Fibroblast of skin of scalp (primary cell): ENCODE results near the gene TBX10. TPM values are rescaled to one million over a fixed set of nuclear protein-coding genes. Genes with fewer than 3 reads are reported as not detected.
"Not testable (repeated sequence)": the region's sequence is repeated elsewhere in the genome, so short reads cannot be mapped to it uniquely, and the experiment has no call there.

Experiments
- DNase-seq: peaks from one replicate; pipeline ENCODE4 v3.0.0-alpha.2; 2013
- polyA plus RNA-seq, 2 experiments: library from polyadenylated mRNA; unstranded; fragments of 120-200 nt; gene quantifications; one replicate each; pipeline ENCODE4 v1.2.1, GENCODE V29; 2013; ENCODE audit not compliant: insufficient read length in 2 of 2

The TBX10 gene
- polyA plus RNA-seq (2013, experiment 1 of 2; ENCODE audit: insufficient read length), result not detected
- polyA plus RNA-seq (2013, experiment 2 of 2; ENCODE audit: insufficient read length), result not detected

DNA sequence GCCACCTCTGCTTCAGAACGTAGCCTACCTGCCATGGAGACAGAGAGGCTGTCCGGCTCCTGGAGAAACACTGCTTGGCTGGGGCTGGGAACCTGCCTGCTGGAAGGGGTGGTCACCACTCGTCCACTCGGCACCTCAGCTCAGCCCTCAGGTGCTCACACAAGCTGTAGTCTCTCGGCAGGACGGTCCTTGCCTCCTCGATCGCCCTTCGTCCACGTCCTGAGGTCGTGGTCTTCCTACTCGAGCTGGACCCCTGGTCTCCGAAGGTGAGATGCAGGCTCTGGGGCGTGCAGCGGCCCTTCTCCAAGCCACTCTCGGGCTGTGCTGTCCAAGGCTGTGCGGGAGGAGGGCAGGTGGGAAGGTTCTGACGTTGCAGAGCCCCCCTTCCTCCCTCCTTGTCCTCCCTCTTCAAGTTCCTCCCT lies at the start of gene TBX10:
Gene TBX10 (minus strand): TSS at position 326 of the 422 bp plus-strand sequence. CDS start 291 bp downstream, at position 35.
- DNase-seq, result no peak

DNA sequence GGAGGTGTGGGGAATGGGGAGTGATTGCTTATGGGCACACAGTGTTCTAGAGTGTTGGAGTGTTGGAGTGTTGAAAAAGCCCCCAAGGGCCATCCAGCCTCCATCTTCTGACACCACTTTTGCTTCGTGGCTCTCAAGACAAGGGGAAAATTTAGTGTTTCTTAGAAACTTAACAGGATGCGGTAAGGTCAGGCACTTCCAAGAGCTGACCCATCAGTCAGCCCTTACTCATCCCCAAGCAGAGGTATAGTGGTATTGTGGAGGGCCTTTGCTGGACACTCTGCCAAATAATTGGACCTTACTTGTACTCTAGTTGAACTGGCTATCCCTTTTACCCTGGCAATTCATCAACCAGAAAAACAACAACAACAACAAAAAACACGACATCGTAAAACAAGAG lies 49.6 kb upstream of the TBX10 start:
- DNase-seq, result no peak

DNA sequence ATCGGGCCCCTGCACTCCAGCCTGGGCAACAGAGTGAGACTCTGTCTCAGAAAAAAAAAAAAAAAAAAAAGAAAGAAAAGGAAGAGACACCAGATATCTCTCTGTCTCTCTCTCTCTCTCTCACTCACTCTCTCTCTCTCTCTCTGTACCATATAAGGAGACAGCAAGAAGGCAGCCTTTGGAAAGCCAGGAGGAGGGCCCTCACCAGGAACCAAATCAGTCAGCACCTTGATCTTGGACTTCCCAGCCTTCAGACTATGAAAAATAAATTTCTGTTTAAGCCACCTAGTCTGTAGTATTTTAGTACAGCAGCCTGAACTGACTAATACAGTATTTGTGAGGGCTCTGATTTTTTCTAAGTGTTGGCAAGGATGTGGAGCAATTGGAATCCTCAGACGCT lies 48.4 kb upstream of the TBX10 start:
- no peak for DNase-seq

DNA sequence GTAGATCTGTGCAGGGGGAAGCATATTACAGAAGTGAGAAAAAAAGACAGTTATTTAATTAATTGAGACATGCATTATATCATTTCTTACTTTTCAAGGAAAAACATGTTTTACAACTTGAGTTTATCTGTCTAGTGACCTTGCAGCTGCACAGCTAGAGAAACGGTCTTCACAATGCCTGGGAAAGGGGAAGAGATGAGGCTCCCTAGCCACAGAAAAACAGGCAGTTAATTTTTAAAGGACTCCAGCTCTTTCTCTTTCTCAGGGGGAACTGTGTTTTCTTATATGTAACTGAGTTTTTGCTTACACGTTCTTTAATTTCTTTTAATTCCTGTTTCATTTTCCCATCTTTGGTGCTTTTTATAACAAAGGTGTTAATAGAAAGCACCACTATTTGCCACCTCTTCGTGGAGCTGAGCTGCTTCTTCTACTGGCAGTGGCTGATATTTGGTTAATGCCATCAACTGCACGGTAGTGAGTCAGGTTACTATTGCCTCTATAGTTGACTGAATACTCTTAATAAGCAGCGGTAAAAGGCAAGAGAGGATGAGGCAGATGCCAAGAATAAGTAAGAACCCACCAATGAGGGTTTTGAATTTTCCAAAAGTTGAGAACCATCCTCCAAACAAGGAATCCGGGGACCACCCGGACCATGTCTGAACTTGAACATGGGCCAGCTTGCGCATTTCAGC lies 46.2 kb upstream of the TBX10 start:
- not testable (repeated sequence) for DNase-seq

DNA sequence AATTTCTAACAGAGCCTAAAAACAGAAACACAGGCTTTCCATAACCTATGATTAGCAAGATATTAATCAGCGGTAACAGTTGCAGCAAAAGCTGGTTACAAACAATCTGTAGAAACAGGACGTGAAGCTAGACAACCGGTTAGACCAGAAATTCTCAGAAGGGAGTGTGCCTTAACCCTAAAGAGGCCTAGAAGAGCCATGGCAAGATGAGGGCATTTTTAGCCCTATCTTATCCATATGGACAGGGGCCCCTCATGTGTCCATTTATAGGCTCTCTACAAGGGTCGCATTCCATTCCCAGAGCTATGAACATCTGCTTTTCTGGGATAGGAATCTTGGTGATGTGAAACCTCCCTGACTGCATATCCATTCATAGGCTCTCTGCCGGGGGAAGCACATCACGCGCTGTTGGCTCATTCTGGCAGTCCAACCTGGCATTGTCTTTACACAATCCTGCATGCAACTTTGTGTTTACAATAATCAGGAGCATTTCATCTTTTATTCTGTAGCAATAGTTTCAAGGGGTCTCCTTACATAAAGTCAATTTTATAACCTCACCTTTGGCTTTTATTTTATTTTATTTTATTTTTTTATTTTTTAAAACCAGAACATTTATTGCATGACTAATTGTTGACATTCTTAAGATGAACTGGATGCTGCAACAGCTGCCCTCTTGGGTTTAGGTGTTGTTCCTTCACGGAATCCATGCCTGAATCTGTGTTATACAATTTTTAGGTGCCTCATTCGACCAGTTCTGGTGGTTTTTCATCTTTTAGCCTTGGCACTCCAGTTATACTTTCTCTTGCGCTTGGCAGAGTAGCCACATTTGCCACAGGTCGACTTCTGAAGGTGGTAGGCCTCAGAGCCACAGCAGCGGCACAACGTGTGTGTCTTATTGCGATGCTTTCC lies 42.8 kb upstream of the TBX10 start:
- DNase-seq, result not testable (repeated sequence)

DNA sequence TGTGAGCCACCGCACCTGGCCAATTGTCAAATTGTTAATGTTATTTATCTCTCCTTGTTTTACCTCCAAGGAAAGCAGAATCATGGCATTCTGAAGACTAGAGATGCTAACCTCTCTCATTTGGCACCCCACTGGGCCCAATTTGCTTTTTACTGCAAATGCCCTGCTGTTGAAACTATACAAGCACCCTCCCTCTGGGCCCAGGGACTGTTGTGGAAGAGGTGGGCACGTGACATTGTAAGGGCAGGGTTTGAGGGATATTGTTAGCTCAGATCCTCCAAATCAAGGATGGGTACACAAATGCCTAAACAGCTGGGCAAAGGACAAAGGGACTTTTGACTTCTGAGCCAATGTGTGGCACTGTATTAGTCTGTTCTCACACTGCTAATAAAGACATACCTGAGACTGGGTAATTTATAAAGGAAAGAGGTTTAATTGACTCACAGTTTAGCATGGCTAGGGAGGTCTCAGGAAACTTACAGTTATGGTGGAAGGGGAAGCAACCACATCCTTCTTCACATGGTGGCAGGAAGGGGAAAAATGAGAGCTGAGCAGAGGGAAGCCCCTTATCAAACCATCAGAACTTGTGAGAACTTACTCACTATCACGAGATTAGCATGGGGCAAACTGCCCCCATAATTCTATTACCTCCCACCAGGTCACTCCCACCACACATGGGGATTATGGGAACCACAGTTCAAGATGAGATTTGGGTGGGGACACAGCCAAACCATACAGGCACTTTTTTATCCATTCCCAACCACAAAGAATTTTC lies 41.3 kb upstream of the TBX10 start:
- no peak for DNase-seq

DNA sequence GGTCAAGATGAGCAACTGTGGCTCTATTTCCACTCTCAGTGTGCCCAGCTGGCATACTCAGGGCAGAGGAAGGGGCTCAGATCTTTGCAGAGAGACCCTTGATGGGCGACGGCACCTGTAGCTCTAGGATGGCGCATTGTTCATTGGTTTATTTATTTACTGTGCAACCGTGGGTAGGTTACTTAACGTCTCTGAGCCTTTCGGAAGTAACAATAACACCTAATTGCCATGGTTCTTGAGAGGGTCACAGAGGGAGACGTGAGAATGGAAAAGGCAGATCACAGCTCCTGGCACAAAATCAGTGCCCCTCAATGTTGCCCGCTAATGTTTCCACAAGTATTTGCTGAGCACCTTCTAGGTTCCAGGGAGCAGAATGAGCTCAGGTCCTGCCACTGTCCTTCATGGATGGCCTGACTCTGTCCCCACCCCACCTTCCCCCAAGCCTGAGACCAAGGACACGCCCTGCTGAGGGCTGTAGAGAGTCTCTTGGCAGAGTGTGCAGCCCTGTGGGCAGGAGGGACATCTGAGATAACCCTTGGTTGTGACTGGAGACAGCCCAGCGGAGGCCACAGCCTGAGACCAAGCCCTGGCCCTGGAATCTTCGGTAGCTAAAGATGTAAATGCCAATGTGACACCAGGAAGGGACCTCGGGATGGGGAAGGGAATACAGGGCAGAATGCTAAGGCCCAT lies 35.6 kb upstream of the TBX10 start:
- DNase-seq, result no peak

DNA sequence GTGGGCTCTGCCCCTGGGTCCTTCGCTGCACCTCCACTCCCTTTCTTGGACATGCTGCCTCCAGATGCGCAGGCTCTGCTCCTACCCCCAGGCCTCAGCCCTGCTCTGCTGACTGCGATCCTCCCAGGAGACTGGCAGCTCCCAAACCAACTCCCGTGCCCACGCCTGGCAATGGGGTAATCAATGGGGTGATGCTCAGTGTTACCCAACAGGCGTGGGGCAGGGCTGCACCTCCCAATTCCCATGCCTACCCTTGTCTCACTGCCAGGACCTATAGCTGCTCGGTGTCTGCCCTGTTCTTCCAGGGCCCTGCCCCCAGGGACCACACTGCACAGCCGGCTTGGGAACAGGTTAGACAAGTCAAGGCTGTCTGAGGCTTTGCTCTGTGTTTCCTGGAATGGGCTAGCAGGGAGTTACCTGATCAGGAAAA lies 34.9 kb upstream of the TBX10 start, which contains the start of gene ALDH3B2:
Gene ALDH3B2 (minus strand): TSS at position 182 of the 430 bp plus-strand sequence. CDS start 7,688 bp downstream, outside the sequence.
- DNase-seq, result no peak

DNA sequence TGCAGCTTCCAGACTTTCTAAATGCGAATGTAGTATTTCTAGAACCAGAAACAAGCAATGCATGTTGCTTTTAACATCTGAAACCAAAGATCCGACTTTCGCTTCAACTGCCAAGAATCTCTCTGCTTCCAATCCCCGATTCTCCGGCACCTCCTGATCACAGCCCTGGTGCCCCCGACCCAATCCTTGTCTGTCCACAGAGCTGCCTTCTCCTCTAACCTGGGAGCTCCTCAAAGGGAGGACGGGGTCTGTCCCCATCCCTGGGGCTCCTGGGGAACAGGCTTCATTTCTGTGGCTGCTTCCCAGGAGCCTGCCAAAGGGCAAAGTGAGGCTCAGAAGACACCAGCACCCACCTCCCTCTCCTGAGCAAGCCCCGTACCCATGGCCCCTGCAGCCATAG lies 34.3 kb upstream of the TBX10 start:
- DNase-seq, result no peak

DNA sequence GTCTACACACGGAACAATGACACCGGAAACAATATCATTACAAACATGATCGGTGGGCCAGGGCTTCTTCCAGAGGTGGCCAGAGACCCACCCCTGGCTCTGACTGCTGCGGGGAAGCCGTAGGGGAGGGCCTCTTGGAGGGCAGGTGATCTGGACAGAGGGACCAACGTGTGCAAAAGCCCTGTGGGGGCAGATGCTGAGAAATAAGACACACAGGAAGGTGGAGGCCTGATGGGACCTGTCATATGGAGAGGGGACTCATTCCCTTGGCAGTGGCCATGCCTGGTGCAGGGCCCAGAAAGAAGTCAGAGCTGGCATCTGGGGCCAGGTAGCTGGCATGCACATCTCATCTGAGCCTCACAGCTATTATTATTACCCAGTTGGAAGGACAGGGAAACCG lies 33.8 kb upstream of the TBX10 start:
- DNase-seq, result no peak

DNA sequence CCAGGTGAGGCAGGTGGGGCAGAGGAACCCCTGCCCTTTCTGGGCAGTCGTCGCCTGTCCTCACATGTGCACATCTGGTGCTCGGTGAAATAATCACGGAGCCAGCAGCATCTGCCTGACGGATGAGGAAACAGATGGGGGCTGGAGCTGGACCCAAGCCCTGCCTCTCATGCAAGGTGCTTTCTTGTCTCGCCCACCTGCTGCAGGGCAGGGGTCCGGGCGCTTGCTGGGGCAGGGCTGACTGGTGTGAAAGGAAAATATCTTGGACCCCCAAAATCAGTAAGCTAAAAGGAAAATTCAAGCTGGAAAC lies 31.6 kb upstream of the TBX10 start:
- no peak for DNase-seq

DNA sequence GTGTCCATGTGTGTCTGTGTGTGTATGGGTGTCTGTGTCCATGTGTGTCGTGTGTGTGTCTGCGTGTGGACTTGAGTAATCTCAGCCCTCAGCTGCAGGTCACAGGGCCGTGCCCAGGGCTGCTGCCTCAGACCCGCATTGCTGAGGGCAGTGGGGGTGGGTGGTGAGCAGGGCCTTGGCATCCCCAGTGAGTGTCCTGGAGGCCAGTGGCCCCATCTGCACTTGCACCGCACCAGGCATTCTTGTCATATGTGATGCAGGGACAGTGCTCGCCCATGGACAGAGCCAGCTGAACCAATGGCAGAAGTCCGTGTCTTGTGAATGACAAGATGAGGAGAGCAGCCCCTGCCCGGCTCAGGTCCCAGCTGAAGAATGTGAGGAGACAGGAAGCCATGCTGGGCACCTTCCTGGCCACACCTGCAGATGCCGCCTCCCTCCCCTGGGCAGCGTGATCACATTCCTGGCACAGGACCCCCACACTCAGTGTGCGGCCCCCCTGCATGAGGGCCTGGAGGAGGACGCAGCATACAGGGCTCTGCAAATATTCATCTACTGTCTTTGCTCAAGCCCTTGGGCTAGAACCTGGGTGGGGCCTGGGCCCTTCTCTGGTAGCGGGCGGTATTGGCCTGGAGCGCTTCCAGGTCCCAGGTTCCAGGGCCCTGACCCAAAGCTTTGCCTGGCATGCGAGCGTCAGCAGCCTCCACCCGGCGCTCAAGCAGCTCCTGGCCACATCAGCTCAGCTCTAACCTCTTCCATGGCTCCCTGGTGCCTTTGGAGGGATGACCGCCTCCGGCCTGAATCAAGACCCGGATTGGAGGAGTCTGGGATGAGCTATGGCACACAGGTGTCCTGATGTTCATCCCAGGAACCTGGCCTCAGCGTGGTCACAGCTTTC lies 31.0 kb upstream of the TBX10 start:
- DNase-seq, result no peak

DNA sequence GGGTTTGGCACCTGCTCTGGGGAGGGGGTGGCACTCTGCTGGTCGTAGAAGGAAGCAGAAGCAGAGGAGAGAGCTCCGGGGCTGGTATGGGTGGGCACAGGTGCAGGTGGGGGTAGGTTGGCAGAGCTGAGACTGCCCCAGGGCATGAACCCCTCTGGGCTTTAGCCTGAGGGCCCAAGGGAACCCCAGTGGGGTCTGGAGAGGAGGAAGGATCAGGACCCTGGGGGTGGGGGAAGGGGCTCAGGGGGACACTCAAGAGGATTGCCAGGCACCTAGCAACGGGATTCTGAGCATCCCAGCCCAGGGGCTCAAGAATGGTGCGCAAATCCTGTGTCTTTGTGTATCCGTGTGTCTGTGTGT lies 28.6 kb upstream of the TBX10 start:
- DNase-seq, result no peak

DNA sequence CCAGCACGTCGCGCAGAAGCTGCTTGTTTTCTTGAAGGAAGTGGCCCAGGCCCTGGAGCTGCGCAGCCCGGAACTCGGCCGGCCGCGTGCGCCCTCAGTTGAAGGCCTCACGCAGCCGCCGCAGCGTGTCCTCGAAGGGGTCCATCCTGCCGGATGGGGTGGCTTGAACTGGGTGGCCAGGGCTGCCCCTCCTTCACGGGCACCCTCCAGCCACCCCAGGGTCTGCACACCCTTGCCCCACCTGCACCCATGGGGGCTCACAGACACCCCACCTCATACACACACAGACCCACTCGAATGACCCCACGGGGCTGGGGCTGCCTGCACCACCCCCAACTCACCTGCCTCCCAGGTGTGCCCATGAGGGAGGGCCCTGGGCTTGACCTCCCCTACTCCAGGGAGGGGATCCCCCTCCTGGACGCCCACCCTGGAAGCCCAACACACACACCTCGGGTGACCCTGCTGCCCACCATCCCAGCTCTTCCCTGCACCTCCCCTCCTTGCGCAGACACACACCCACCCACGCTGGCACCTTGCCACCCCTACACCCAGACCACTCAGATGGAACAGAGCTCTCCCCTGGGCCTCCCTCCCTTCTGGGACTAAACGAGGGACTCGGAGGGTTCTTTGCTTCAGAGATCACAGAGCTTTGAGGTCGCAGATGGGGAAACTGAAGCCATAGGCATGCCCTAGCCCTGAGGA lies 28.1 kb upstream of the TBX10 start:
- DNase-seq, result no peak

DNA sequence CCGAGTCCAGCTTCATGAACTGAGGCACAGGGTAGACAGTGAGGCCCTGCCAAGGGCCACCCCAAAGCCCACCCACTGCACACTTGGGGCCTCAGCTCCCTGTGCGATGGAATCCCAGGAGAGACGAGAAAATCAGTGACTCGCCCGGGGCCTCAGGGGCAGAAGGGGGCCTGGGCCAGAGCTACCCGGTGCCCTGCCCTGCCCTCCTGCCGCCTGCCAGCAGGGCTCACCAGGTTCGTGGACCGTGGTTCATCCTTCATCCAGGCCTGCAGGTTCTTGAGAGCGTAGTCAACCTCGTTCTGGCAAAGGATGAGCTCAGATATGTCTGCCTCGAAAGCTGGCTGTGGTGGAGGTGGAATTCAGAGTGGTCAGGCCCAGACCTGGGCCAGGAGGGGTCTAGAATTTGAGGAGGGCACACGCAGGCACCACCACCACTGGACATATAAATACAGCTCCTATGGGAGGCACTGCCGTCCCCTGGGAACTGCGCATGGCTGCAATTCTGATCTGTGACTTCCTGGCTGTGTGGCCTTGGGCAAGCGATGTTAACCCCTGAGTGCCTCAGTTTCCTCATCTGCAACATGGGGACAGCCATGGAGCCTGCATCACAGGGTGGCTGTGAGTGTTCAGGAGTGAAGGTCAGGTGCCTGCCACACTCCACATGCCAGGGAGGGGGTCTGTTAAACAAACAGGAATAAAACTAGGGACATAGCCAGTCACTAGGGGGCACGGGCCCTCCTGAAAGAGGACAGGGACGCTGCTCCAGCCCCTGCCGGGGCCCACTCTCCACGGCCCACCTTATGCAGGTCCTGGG lies 27.3 kb upstream of the TBX10 start:
- DNase-seq, result no peak

DNA sequence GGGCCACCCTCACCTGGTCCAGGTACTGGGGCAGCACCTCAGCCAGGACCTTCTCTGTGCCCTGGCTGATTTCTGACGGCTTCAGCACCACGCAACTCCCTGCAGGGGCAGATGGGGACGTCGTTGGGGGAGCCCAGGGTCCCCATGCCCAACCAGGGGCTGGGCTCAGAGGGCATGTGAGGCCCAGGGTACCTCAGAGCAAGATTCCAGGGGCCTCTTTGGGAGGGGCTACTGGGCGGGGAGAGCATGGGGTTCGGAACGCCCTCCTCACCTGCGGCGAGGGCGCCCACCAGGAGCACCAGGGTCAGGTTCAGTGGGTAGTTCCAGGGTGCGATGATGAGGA lies 26.7 kb upstream of the TBX10 start:
- DNase-seq, result no peak

DNA sequence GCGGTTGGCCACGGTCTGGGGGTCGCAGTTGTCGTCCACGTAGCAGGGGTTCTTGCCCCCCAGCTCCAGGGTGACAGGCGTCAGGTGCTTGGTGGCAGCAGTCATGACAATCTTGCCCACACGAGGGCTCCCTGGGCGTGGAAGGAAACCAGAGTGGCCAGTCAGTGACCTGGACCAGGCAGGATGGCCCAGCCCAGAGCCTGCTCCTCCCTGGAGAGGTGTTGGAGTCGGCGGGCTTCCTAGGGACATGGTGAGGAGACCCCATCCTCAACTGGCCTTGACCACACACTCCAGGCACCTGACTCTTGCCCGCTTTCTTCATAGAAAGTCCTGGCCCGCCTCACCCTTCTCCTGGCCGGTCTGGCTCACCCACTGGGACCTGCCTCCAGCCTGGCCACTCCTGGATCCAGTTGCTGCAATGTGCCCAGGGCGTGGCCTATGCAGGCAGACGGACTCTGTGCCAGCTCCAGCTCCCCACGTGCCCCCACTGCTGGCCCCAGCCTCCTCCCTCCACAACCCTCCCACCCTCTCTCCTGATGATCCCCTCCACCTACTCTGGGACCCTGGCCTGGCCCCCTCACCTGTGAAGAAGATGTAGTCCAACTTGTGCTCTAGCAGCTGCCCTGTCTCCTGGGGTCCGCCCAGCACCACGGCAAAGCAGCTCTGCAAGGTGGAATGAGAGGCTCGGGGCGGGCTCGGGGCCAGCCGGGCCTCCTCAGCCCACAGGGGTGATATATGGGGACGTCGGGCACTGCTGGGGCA lies 26.2 kb upstream of the TBX10 start:
- DNase-seq, result no peak

DNA sequence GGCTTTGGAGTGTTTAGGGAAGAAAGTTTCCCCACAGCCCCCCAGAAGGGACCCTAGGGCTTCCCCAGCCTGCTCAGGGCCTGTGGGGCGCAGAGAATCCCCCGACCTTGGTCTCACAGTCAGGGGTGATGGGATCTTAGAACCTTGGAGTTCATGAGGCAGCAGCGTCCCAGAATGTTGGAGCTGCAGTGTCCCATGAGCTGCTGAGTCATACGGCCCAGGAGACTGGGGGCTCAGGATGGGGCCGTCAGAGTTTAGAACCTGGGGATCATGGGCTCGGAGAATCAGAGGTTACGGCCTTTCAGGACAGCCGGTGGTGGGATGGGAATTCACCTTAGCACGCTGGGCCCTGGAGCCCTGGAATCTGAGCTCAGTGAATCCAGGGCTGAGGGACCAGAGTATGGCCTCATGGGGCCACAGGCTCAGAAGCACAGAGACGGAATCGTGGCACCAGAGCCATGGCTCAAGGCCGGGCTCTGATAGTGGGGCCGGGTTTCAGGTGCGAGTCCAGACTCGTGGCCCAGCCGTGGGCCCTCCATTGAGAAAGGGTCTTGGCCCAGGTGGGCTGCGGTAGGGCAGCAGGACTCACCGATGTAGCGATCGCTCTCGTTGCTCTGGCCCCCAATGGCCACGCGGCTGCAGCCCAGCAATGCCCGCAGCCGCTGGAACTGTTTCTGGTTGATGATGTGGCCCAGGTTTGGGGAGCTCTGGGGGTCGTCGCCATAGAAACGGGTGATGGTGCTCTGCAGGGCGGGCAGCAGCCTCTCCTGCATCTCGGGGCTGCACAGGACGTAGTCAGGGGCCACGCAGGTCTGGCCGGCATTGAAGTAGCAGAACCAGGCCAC lies 25.4 kb upstream of the TBX10 start:
- DNase-seq, result no peak
